ENCODE results near the gene C1orf210.

The C1orf210 gene

GRCh38 chr1:43312212-43312623, 26.8 kb upstream of the C1orf210 start:
- DNase-seq: no peak

GRCh38 chr1:43311521-43311920, 26.1 kb upstream of the C1orf210 start:
- DNase-seq: no peak

DNA sequence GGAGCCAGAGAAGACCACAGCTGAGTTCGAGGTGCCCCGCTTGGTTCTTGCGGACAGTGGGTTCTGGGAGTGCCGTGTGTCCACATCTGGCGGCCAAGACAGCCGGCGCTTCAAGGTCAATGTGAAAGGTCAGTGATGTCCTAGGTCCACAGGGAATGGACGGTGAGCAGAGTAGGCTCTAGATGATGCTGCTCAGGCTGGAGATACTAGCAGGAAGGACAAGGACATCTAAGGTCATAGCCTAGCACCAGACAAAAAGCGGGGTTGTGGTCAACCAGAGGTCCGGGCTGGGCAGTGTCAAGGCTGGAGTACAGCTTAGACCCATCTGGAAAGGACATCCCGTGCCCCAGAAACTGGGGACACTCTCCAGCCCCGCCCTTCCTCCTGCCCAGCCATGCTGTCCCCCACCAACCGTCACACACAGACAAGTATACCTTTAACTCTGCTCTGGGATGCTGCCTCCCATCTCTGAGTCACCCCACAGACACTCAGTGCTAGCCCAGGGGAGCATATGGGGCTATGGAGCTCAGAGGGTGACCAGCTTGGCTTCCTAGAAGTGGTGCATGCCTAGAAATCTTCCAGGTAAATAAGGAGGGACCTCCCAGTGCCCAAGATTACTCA, 24.1 kb upstream of the C1orf210 start:
- no peak for DNase-seq

- DNase-seq: no peak
These were observed 23.4 kb upstream of the C1orf210 start for GRCh38 chr1:43308635-43309404.

DNA sequence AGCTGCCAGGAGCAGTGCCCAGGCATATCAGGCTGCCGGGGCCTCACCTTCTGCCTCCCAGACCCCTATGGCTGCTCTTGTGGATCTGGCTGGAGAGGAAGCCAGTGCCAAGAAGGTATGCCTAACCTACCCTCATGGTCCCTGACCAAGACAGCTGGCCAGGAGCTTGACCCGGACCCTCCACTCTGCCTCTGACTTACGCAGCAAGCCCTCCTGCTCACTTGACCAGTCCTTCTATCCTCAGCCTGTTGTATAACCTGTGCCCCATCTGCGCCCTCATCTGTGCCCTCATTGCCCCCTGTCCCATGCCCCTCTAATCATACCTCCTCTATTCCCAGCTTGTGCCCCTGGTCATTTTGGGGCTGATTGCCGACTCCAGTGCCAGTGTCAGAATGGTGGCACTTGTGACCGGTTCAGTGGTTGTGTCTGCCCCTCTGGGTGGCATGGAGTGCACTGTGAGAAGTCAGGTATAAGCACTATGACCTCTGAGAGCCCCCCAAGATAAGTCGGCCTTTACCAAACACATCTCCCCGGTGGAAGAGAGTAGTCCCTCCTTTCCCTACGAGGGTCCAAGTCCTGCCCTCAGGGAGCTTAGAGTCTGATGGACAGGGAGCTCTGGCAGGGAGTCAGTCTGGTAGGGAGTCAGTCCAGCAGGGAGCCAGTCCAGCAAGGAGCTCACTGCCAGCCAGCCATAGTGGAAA, 22.2 kb upstream of the C1orf210 start:
- DNase-seq: no peak

GRCh38 chr1:43306688-43307457, 21.5 kb upstream of the C1orf210 start:
- no peak for DNase-seq

DNA sequence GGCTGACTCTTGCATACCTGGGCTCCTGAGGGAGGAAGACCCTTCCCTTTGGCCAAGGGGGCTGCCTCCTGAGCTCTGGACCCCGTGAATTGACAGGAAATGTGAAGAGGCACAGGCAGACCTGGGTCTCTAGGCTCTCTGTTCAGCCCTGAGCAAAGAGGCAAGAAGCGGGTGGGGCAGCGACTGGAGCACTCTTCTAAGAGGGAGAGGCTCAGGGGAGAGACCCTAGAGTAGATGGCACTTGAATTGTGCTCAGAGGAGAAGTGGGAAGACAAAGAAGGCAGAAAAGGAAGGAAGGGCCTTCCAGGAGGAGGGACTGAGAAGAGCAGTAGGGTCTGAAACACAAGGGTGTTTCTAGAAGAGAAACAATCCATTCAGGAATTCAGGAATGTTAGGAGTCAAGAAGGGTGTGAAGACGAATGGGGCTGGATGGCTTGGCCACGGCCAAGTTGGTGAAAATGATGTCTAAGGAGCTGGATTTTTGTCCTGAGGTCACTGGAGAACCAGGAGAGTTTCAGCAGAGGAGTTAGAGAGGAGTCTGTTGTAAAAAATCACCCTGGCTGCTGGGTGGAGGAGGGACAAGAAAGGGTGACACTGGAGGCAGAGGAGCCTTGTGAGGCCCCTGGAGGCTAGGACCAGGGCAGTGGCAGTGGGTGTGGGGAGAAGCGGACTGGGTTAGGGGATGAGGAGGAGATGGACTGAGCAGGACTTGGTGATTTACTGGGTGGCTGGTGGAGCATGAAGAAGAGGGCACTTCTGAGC, 20.7 kb upstream of the C1orf210 start:
- DNase-seq: no peak

DNA sequence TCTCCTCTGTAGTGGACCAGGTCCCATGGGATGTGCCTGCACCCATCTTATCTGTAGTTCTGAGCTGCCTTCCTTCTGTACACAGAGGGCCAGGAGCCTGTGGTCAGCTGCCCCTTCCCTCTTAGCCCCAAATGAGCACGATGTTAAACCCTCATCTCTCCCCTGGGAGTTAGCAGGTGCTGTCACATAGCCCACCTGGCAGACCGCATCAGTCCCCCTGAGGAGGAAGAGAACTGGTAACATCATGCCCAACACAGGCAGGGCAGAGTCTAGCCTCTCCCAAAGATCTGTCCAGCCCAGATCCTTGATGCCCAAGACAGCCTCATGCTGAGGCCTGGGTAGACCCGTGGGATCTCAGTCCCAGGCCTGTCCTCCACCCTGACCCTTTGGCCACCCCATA, 20.1 kb upstream of the C1orf210 start:
- no peak for DNase-seq

GRCh38 chr1:43304771-43305300, 19.5 kb upstream of the C1orf210 start:
- no peak for DNase-seq

- DNase-seq: no peak
These were observed 18.9 kb upstream of the C1orf210 start for GRCh38 chr1:43304314-43304681.

GRCh38 chr1:43303471-43304313, 18.3 kb upstream of the C1orf210 start:
- DNase-seq: no peak

DNA sequence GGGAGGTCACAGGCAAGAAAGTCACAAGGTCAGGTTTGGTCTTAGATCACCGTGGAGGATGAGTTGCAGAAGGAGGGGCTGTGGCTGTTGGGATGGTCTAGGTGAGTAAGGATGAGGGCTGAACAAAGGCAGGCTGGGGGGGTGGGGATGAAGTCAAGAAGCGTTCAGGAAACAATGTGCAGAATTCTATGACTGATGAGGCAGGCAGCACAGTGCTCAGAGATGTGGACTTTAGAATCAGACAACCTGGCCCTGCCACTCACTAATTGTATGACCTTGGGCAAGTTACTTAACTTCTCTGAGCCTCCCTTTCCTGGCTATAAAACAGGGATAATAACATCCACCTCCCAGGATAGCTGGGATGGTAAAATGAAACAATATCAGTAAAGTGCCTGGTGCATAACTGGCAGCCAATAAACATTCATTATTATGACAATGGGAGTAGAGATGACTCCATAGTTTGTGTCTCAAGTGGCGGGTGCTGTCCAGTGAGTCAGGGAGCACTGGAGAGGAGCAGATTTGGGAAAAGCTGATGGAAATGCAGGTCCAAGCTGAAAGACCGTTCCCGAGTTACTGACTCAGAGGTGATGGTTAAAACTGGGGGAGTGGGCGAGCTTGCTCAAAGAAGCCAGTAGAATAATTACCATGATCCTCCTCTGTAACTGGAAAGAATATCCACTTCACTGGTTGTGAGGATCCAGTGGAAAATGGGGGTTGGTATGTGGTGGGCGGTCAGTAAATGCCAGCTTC, 17.5 kb upstream of the C1orf210 start:
- DNase-seq: no peak

GRCh38 chr1:43302201-43302600, 16.8 kb upstream of the C1orf210 start:
- no peak for DNase-seq

DNA sequence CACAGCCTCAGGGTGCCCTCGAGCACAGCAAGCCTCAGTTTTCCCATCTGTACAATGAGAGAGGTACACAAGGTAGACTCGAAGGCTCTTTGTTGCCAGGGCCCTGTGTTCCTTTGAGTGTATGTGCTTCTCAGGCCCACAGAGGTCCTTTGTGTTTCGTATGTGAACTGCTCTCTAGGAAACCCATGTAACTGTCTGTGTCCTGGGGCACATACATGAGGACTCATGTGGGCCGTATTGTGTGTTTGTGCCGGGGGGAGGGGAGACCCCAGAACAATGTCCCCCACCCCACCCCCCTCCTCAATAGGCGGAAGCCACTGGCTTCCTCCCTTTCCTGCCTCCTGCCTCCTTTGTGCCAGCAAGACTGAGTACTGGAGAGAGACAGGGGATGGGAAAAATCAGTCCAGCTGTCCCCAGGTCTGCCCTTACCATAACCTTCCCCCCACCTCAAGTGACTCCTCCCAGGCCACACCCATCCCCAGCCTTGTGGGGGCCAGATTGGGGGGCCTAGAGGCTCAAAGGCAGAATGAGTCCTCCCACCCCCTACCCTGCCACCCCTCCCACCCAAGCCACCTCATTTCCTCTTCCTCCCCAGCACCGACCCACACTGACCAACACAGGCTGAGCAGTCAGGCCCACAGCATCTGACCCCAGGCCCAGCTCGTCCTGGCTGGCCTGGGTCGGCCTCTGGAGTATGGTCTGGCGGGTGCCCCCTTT, 15.2 kb upstream of the C1orf210 start, which contains the start of gene TIE1:
TIE1 (plus strand) TSS at position 605 of the 717 bp plus-strand sequence; CDS start at position 695, 90 bp downstream.
- no peak for DNase-seq

DNA sequence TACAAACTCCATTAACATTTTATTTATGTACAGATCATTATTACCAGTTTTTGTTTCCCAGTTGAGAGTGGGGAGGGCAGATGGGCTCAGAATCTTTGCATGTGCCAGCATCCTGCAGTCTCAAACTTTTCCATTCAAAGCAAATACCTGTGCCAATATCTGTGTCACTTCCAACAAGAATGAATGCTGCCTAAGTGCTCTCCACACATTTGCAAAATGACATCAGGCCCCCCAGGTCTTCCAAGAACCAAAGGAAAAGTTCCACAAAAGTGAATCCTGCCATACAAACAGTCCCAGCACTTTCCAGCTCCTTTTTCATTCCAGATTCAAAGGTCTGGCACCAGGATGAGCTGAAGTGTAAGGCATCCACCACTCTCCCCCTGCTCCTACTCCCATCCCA, 13.7 kb upstream of the C1orf210 start:
- no peak for DNase-seq

DNA sequence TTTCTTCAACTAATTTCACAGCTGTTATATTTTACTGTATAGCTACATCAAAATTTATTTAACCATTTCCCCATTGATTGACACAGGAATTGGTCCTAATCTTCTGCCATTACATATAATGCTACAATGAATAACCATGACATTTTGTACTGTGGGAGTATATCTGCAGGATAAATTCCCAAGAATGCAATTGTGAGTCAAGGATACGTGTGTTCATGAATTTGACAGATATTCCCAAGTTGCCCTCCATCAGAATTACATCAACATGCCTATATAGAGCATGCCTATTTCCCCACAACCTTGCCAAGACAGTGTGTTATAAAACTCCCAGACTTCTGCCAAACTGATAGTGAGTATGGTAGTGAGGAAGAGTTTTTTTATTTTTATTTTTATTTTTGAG, 12.7 kb upstream of the C1orf210 start:
- DNase-seq: no peak

- DNase-seq: no peak
These were observed 10.8 kb upstream of the C1orf210 start for GRCh38 chr1:43296207-43296606.

DNA sequence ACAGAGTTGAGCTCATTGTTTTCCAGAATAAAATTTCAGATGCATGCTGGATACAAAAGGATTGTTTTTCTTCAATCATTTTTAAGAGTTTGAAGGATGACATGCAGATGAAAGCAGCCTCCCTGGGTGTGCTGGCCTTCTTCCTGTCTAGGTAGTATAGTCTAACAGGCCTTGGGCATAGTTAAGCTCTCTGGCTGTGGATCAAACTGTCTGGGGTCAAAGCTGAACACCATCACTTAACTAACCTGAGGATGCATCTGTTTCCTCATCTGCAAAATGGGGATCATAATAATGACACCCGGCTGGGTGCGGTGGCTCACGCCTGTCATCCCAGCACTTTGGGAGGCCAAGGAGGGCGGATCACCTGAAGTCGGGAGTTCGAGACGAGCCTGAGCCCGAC, 9.4 kb upstream of the C1orf210 start:
- no peak for DNase-seq

DNA sequence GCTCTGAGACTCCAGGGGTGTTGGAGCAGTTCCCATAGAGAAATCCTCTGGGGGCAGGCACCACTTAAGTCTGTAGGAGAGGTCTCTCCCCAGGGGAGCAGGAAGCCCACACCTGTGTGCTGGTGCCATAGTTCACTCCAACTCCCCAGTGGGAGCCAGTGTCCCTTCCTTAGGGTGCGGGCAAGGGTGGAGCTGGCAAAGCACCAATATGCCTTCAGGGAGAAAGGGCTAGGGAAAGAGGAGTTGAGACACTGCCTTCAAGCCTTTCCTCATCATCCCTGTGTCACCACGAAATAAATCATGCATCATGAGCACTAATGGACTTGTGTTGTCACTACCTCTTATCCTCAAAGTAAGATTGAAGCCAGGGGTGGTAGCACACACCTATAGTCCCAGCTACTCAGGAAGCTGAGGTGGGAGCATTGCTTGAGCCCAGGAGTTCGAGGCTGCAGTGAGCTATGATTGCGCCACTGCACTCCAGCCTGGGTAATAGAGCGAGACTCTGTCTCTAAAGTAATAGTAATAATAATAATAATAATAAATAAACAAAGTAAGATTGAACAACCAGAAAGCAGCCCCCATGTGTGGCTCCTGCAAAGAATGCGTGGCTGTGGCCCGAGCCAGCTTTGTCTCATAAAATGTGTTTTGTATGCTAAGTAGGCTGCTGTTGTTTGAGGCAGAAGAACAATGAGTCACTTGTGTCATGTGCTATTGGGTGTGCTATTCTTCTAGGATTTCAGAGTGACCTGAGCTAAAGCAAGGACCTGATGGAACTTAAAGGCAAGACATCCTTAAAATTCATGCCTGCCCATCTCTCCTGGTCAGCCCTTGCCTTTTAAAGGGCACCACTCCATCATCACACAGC, 8.7 kb upstream of the C1orf210 start:
- DNase-seq: no peak
